GM10847 (cell line): ENCODE data around the gene SLC7A4.

Source experiments
- POLR2A ChIP-seq: IDR thresholded peaks from 2 replicates; pipeline ENCODE4 v1.6.1; 2011; ENCODE audit not compliant: insufficient read length; ENCODE audit errors: extremely low read depth

SLC7A4 gene

DNA sequence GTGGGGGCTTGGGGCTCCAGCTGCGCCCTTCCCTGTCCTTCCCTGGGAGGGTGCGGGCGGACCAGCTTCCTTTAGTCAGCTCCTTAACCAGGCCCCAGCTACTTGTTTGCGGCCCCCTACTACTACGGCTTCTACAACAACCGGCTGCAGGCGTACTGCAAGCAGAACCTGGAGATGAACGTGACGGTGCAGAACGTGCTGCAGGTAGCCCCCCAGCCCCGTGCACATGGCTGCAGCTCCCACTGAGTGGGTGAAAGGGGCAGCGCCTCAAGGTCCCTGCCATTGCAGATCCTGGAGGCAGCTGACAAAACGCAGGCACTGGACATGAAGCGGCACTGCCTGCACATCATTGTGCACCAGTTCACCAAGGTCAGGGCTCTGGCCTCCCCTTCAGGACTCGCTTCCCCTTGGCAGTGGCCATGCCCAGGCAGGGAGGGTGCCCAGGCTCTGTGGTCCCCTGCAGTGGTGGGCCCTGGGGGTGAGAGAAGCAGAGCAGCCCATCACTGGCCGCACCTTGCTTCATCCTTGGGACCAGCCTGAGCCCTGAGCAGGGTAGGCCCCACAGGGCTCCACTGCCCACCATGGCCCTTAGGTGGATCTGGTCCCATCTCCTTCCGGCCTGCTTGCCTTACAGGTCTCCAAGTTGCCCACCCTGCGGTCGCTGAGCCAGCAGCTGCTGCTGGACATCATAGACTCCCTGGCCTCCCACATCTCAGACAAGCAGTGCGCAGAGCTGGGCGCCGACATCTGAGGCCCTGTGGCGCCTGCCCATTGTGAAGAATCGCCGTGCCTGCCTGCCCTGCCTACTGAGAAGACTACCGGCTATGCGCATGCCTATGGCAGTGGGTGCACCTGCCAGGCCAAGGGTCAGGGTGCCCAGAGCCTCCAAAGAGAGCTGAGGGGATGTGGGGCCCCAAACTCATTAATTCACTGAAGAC, 35.5 kb downstream of the SLC7A4 start:
- TF ChIP-seq POLR2A: no peak

DNA sequence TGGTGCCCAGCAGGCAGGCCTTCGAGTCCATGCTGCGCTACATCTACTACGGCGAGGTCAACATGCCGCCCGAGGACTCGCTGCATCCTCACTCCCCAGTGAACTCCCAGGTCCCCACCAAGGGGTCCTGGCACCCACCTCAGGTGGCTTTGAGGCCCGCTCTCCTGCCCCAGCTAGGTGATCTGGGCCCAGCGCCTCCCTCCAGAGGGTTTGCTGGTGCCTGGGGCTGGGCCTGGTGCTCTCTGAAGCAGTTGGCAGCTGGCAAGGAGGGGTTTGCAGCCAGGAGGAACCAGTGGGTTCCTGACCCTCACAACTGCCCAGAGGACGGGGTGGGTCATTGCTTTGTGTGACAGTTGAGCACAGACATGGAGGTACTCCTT, 36.3 kb downstream of the SLC7A4 start:
- TF ChIP-seq POLR2A: no peak

DNA sequence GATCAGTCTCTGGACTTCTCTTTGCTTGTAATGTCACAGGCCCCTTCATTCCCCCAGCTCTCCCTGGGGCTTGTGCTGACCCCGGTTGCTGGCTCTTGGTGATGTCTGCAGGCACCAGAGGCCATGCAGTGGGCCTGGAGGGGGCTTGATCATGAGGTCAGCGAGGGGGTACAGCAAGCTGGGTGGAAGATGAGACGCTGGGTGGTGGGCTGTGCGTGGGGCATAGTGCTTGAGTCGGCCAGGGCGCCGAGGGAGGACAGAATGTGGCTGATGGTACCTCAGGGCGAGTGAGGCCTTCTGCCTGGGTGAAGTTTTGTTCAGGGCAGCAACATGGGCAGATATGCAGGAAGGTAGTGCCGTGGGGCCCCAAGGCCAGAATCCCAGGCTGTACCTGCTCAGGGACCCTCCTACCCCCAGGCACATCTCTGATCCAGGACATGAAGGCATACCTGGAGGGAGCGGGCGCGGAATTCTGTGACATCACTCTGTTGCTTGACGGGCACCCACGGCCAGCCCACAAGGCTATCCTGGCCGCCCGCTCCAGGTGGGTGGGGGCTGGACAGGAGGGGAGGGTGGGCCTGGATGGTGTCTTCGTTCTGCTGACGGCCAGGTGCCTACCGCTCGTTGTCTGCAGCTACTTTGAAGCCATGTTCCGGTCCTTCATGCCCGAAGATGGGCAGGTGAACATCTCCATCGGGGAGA, 36.9 kb downstream of the SLC7A4 start:
- TF ChIP-seq POLR2A: no peak

- TF ChIP-seq POLR2A: no peak
Measured at GRCh38 chr22:20994902-20995241, 37.5 kb downstream of the SLC7A4 start.

DNA sequence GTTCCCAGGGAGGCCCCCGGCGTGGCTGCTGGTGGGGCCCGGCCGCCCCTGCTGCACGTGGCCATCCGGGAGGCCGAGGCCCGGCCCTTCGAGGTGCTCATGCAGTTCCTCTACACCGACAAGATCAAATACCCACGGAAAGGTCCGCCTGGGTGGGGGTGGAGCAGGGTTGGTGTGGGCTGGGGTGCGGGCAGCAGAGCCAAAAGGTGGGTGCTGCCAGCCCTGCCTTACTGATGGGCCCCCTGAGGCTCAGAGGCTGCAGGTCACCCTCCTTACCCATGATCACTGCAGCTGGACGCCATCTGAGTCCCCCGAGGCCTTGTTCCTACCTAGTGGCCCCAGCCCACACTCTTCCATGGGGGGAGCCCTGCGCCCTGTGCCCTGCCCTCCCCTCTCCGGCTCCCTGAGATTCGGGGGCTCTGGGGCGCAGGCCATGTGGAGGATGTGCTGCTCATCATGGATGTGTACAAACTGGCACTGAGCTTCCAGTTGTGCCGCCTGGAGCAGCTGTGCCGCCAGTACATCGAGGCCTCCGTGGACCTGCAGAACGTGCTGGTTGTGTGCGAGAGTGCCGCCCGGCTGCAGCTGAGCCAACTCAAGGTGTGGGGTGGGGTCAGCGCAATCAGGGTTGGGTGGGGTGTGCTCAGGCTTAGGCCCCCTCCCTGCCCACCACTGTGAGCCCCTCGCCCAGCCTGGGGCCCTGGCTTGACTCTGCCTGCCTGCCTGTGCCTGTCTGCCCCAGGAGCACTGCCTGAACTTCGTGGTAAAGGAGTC, 38.0 kb downstream of the SLC7A4 start:
- no peak for TF ChIP-seq POLR2A

- no peak for TF ChIP-seq POLR2A
Measured at GRCh38 chr22:20993304-20994127, 38.8 kb downstream of the SLC7A4 start.

GRCh38 chr22:20992456-20993303, 39.7 kb downstream of the SLC7A4 start:
- TF ChIP-seq POLR2A: no peak

DNA sequence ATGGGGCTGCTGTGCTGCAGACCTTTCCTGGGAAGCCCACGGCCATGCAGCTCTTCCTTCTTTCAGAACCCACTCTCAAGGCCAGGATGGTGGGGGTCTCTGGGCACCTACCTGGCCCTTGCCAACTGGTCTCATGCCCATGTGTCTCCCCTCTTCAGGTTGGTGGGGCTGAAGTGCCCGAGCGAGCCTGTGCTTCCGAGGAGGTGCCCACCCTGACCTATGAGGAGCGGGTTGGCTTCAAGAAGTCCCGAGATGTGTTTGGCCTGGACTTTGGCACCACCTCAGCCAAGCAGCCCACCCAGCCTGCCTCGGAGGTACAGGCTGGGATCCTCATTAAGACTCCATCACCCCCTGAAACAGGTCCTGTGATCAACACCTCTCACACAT, 40.3 kb downstream of the SLC7A4 start:
- no peak for TF ChIP-seq POLR2A

DNA sequence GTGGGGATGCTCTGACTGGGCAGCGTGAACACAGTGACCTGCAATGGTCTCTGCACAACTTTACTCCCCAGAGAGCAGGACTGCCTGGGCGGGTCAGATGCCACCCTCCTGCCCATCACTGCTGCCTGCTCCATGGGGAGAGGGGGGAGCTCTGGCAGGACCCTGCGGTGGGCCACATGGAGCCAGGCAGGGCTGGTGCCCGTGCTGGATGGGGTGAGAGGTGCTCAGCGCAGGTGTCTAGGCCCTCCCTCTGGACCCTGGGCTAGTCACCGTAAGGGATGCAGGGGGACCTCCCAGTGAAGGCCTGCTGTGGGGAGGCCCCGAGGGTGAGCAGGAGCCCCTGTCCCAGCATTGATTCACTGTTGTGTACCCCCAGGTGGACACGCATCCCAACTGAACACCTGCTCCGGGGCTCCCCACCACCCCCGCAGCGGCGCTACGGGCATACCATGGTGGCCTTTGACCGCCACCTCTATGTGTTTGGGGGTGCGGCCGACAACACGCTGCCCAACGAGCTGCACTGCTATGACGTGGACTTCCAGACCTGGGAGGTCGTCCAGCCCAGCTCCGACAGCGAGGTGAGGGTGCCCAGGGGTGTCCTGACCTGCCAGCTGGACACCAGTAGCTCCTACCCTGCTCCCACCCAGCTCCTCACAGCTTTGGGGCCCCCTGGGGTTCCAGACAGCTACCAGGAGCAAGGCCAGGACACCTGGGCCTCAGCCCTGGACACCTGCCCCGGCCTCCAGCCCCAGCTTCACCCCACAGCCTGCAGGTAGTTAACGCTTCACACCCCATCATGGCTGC, 40.9 kb downstream of the SLC7A4 start:
- no peak for TF ChIP-seq POLR2A

DNA sequence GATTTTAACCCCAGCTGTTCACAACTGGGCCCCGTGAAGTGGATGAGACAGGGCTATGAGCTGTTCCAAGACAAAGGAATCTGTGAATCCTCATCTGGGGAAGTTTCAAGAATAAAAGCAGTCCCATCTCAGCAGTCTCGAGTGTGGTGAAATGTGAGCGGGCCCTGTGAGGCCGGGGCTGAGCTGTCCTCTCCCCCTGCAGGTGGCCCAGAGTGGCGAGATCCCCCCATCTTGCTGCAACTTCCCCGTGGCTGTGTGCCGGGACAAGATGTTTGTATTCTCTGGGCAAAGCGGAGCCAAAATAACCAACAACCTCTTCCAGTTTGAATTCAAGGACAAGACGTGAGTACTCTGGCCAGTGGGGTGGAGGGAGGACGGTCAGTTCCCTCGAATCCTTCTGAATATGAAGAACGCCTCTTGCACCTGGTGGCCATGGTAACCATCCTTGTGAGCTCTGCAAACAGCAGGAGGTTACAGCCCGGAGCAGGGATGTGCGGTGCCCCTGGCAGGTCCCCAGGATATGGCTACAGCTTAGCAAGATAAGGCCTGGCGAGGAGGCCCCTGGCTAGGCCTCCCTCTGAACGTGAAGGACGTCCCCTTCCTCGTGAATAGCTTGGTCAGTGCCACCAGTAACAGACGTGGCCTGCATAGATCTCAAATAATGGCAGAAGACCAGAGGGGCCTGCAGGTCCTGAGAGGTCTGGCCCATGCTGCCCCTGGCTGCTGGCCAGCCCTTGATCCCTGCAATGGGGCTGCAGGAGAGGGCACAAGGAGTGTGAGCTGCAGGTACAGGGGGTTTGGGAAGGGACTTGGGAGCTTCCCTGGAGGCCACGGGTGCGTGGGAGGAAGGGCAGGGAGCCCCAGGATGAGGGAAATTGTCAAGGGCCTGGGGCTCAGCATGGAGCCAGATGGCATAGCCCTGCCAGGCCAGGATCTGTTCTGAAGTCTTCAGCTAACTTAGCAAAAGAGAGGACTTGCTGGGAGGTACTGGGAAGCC, 41.9 kb downstream of the SLC7A4 start:
- no peak for TF ChIP-seq POLR2A

DNA sequence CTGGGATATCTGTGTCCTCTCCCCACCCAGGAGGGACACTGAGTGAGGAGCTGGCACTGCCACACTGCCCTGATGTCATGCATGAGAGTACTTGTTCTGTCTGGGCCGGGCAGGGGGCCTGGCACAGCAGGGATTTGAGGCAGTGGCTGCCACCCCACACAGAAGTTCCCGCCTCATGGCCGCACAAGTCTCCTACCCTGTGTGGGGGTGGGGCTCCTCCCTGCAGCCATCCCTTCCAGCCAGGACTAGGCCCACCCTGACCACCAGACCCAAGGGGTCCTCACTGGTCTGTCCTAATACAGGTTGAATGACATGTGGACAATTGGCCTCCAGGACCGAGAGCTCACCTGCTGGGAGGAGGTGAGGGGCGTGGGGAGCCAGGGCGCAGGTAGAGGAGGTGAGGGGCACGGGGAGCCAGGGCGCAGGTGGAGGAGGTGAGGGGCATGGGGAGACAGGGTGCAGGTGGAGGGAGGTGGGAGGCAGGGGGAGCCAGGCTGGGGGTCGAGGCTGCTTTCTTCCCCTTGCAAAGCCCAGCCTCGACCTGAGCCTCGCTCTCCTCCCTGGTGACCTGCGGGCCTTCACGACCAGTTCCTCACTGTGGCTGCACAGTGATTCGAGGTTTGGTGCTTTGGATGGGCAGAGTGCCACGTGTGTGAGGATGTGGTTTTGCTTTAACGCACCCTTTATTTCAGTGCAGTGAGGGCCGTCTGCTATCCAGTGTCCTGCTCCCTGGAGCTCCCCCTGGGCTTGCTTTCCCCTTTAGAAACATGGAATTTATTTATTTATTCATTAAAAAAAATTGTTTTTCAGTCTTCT, 42.8 kb downstream of the SLC7A4 start:
- TF ChIP-seq POLR2A: no peak
